ENCODE measurements around the gene OR10A6. TPM values are rescaled to one million over a fixed set of nuclear protein-coding genes. Genes with fewer than 3 reads are reported as not detected.

Gene OR10A6
- total RNA-seq, 3 donors from 2014 or later, result not detected

- no peak within 1 kb of the TSS for H3K27ac ChIP-seq
- H3K4me3 ChIP-seq, result no peak within 1 kb of the TSS
- no peak for TF ChIP-seq POLR2A (IDR thresholded peaks at IDR 0.05)
- no peak for TF ChIP-seq CTCF (IDR thresholded peaks at IDR 0.05)
- no peak for TF ChIP-seq POLR2AphosphoS5 (IDR thresholded peaks at IDR 0.05)
- intact Hi-C loops (cut with DNase I; ENCODE audit: low total_unique reads), result loop anchor here (5.0 kb wide), 1 partner anchor 1229 kb away; no protein-coding TSS in a partner anchor
- no peaks in the 10 kb centered on the region for H3K27me3 ChIP-seq
- H3K36me3 ChIP-seq, result no peaks in the 10 kb centered on the region
- H3K4me1 ChIP-seq, result no peaks in the 10 kb centered on the region
- peaks cover 18 to 25% of the 10 kb centered on the region in 2 donors for H3K9me3 ChIP-seq
- DNase-seq (ENCODE audit: low spot score in 2 of 2), result no peak
These were observed 10.5 kb upstream of the OR10A6 start, which contains the start of gene OR10A3 for GRCh38 chr11:7941608-7942007. OR10A3 (minus strand) TSS chr11:7941708; CDS start chr11:7939520, 2,188 bp downstream.

GRCh38 chr11:7941146-7941545, 10.1 kb upstream of the OR10A6 start:
- Histone ChIP-seq H3K27me3 (no peaks in the 10 kb centered on the region), H3K4me1 (no peaks in the 10 kb centered on the region), H3K4me3 (no peak overlapping the region), H3K27ac (no peak overlapping the region), H3K36me3 (no peaks in the 10 kb centered on the region), H3K9me3 (peaks cover 18 to 25% of the 10 kb centered on the region in 2 donors)
- DNase-seq (ENCODE audit: low spot score in 2 of 2), result no peak
- no peak for TF ChIP-seq CTCF (IDR thresholded peaks at IDR 0.05)
- TF ChIP-seq POLR2AphosphoS5 (IDR thresholded peaks at IDR 0.05), result no peak
- no peak for TF ChIP-seq POLR2A (IDR thresholded peaks at IDR 0.05)
- intact Hi-C loops (cut with DNase I; ENCODE audit: low total_unique reads), result loop anchor here (5.0 kb wide), 1 partner anchor 1229 kb away; no protein-coding TSS in a partner anchor

GRCh38 chr11:7936615-7937014, 5.5 kb upstream of the OR10A6 start:
- H3K36me3 ChIP-seq, result no peaks in the 10 kb centered on the region
- intact Hi-C loops (cut with DNase I; ENCODE audit: low total_unique reads), result no loop called here
- no peaks in the 10 kb centered on the region for H3K4me1 ChIP-seq
- no peak overlapping the region for H3K27ac ChIP-seq
- no peaks in the 10 kb centered on the region for H3K9me3 ChIP-seq
- no peak overlapping the region for H3K4me3 ChIP-seq
- TF ChIP-seq POLR2A (IDR thresholded peaks at IDR 0.05), result no peak
- no peak for TF ChIP-seq CTCF (IDR thresholded peaks at IDR 0.05)
- TF ChIP-seq POLR2AphosphoS5 (IDR thresholded peaks at IDR 0.05), result no peak
- DNase-seq (ENCODE audit: low spot score in 2 of 2), result no peak
- H3K27me3 ChIP-seq, result no peaks in the 10 kb centered on the region

- Histone ChIP-seq H3K36me3 (no peaks in the 10 kb centered on the region), H3K9me3 (no peaks in the 10 kb centered on the region), H3K4me3 (no peak overlapping the region), H3K27ac (no peak overlapping the region), H3K4me1 (no peaks in the 10 kb centered on the region), H3K27me3 (no peaks in the 10 kb centered on the region)
- intact Hi-C loops (cut with DNase I; ENCODE audit: low total_unique reads), result no loop called here
- DNase-seq (ENCODE audit: low spot score in 2 of 2), result no peak
- no peak for TF ChIP-seq POLR2AphosphoS5 (IDR thresholded peaks at IDR 0.05)
- TF ChIP-seq POLR2A (IDR thresholded peaks at IDR 0.05), result no peak
- no peak for TF ChIP-seq CTCF (IDR thresholded peaks at IDR 0.05)
These were observed 3.4 kb downstream of the OR10A6 start for GRCh38 chr11:7927635-7928034.

GRCh38 chr11:7924536-7924935, 6.5 kb downstream of the OR10A6 start:
- TF ChIP-seq CTCF (IDR thresholded peaks at IDR 0.05), result no peak
- TF ChIP-seq POLR2A (IDR thresholded peaks at IDR 0.05), result no peak
- no peak for TF ChIP-seq POLR2AphosphoS5 (IDR thresholded peaks at IDR 0.05)
- Histone ChIP-seq H3K9me3 (no peaks in the 10 kb centered on the region), H3K4me3 (no peak overlapping the region), H3K27ac (no peak overlapping the region), H3K4me1 (no peaks in the 10 kb centered on the region), H3K27me3 (no peaks in the 10 kb centered on the region), H3K36me3 (no peaks in the 10 kb centered on the region)
- no peak for DNase-seq (ENCODE audit: low spot score in 2 of 2)
- intact Hi-C loops (cut with DNase I; ENCODE audit: low total_unique reads), result no loop called here

Measured in breast epithelium (tissue), 4 donors.